Panc1 (cell line): Measurements from ENCODE around the gene PMF1. TPM values are rescaled to one million over a fixed set of nuclear protein-coding genes. Genes with fewer than 3 reads are reported as not detected.

Experiments
- ATAC-seq: fragments of 200-7000 bp; cut with Tn5 transposase; 2 replicates; pipeline ENCODE4 v1.9.1; 2020; ENCODE audit warnings: mild to moderate bottlenecking, moderate library complexity
- BruUV-seq: library from RNA; stranded (reverse); fragments of 400-500 nt; replicated peaks from 2 replicates; lab custom pipeline; 2021; lab: Mats Ljungman, UMichigan
- CTCF ChIA-PET: fragments of 300-600 bp; sonication (Branson Sonifier 250); formaldehyde crosslinking; loops from one replicate; lab custom pipeline; 2022; ENCODE audit warnings: antibody characterized with exemption; lab: Charles Lee
- POLR2A ChIA-PET: fragments of 300-600 bp; sonication (Branson Sonifier 250); formaldehyde crosslinking; loops from one replicate; lab custom pipeline; 2022; ENCODE audit warnings: antibody characterized with exemption; lab: Charles Lee
- DNase-seq: peaks from one replicate; pipeline ENCODE4 v3.0.0-alpha.2; 2010; ENCODE audit warnings: low read depth, low spot score
- H3K27ac ChIP-seq: 2 replicates; pipeline ENCODE4 v1.5.1; 2011; ENCODE audit warnings: mild to moderate bottlenecking, low read length, inconsistent platforms
- H3K27me3 ChIP-seq: fragments of 200-500 bp; sonication (Bioruptor generic); 2 replicates; pipeline ENCODE4 v1.6.0; 2014; ENCODE audit warnings: low read length, inconsistent platforms; ENCODE audit not compliant: control insufficient read depth, insufficient read depth
- H3K36me3 ChIP-seq: fragments of 200-500 bp; sonication (Bioruptor generic); 2 replicates; pipeline ENCODE4 v1.5.1; 2014; ENCODE audit warnings: inconsistent platforms, mild to moderate bottlenecking, low read length, moderate library complexity; ENCODE audit not compliant: control insufficient read depth, insufficient read depth
- H3K4me1 ChIP-seq: 2 replicates; pipeline ENCODE4 v1.5.1; 2011; ENCODE audit warnings: inconsistent platforms, mild to moderate bottlenecking, low read length, moderate library complexity; ENCODE audit not compliant: control insufficient read depth, insufficient read depth
- H3K4me3 ChIP-seq, 2 experiments: 2 replicates each; pipeline ENCODE4 v1.5.1; 2011 to 2012; ENCODE audit warnings: low read depth in 2 of 2, low read length in 2 of 2, mild to moderate bottlenecking in 2 of 2, inconsistent platforms in 1 of 2, moderate library complexity in 1 of 2
- H3K9me3 ChIP-seq: fragments of 200-500 bp; sonication (Bioruptor generic); 2 replicates; pipeline ENCODE4 v1.5.1; 2014; ENCODE audit warnings: low read depth, mild to moderate bottlenecking, inconsistent platforms, low read length, moderate library complexity; ENCODE audit not compliant: control insufficient read depth, insufficient read depth
- POLR2AphosphoS5 ChIP-seq: IDR thresholded peaks from 2 replicates; pipeline ENCODE4 v1.6.1; 2012; ENCODE audit warnings: mild to moderate bottlenecking, low read depth, low read length, moderate library complexity
- SIN3A ChIP-seq: IDR thresholded peaks from 2 replicates; pipeline ENCODE4 v1.6.1; 2012; ENCODE audit warnings: low read depth, mild to moderate bottlenecking, low read length, moderate library complexity, borderline replicate concordance; ENCODE audit not compliant: insufficient read depth
- TCF7L2 ChIP-seq: IDR thresholded peaks from 2 replicates; pipeline ENCODE4 v1.6.1; 2011; ENCODE audit warnings: mild to moderate bottlenecking, low read depth, low read length, inconsistent platforms
- in situ Hi-C: cut with HindIII; loops from 2 replicates; pipeline ENCODE4 v1.10.0; 2016; ENCODE audit warnings: low sequenced_read_pairs, low pct_unique_long_range_greater_than_20kb
- intact Hi-C: fragments of 100-400 bp; cut with micrococcal nuclease; formaldehyde crosslinking; loops from one replicate; pipeline ENCODE4 v1.10.0; 2022; ENCODE audit not compliant: unreplicated experiment
- total RNA-seq: library from RNA; stranded (reverse); gene quantifications from one replicate; pipeline ENCODE4 v1.2.1, GENCODE V29; 2021; ENCODE audit not compliant: unreplicated experiment
- TF ChIP-seq, protein P1 (sequence below), 2 experiments: IDR thresholded peaks; 2 replicates each; pipeline ENCODE4 v1.6.1; 2011 to 2012; ENCODE audit warnings: low read depth in 2 of 2, control low read depth in 1 of 2, low read length in 1 of 2, mild to moderate bottlenecking in 1 of 2, moderate library complexity in 1 of 2; ENCODE audit not compliant: insufficient read depth in 1 of 2
- TF ChIP-seq, protein P2 (sequence below): fragments of 450-650 bp; IDR thresholded peaks from 2 replicates; pipeline ENCODE4 v1.5.1; 2017; ENCODE audit warnings: mild to moderate bottlenecking

PMF1 gene
- total RNA-seq, 1 experiment from 2014 or later, result 57.5 TPM

DNA sequence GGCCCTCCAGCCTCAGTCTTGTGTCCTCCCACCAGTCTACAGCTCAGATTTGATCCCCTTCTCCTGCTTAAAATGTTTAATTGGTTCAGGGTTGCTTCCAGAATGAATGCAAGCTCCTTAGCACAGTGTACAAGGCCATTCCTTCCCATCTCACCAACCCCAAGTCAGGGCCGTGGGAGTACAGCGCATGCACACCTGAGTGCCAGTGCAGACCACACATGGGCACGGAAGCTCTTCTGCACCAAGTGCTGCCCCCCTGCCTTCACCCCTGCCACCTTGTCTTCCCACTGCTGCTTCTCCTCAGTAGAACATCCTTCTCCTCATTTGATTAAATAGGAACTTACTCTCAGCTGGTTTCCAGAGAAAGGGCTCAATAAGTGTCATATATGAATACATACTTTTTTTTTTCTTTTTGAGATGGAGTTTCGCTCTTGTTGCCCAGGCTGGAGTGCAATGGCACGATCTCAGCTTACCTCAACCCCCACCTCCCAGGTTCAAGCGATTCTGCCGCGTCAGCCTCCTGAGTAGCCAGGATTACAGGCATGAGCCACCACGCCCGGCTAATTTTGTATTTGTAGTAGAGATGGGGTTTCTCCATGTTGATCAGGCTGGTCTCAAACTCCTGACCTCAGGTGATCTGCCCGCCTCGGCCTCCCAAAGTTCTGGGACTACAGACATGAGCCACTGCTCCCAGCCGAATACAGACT is 9.3 kb downstream of the PMF1 start:
- CTCF ChIA-PET, result no interaction called here
- intact Hi-C loops (no loop called here), in situ Hi-C loops (no loop called here)
- POLR2A ChIA-PET, result no interaction called here
- Histone ChIP-seq H3K36me3 (peaks cover 2% of the 10 kb centered on the region; the same call in 1 of the 2 replicates), H3K4me1 (peaks cover 6% of the 10 kb centered on the region; the same call in 1 of the 2 replicates), H3K27me3 (no peaks in the 10 kb centered on the region), H3K27ac (no peak overlapping the region), H3K9me3 (no peaks in the 10 kb centered on the region), H3K4me3 (no peak overlapping the region)
- ATAC-seq (no peak), DNase-seq (no peak)
- TF ChIP-seq TCF7L2 (no peak), POLR2AphosphoS5 (no peak), SIN3A (no peak)
- TF ChIP-seq, protein P1, sequence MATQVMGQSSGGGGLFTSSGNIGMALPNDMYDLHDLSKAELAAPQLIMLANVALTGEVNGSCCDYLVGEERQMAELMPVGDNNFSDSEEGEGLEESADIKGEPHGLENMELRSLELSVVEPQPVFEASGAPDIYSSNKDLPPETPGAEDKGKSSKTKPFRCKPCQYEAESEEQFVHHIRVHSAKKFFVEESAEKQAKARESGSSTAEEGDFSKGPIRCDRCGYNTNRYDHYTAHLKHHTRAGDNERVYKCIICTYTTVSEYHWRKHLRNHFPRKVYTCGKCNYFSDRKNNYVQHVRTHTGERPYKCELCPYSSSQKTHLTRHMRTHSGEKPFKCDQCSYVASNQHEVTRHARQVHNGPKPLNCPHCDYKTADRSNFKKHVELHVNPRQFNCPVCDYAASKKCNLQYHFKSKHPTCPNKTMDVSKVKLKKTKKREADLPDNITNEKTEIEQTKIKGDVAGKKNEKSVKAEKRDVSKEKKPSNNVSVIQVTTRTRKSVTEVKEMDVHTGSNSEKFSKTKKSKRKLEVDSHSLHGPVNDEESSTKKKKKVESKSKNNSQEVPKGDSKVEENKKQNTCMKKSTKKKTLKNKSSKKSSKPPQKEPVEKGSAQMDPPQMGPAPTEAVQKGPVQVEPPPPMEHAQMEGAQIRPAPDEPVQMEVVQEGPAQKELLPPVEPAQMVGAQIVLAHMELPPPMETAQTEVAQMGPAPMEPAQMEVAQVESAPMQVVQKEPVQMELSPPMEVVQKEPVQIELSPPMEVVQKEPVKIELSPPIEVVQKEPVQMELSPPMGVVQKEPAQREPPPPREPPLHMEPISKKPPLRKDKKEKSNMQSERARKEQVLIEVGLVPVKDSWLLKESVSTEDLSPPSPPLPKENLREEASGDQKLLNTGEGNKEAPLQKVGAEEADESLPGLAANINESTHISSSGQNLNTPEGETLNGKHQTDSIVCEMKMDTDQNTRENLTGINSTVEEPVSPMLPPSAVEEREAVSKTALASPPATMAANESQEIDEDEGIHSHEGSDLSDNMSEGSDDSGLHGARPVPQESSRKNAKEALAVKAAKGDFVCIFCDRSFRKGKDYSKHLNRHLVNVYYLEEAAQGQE (IDR thresholded peaks at IDR 0.05; ENCODE audit: insufficient read depth in 1 of 2, low read depth in 2 of 2, low read length in 1 of 2), result no peak
- TF ChIP-seq, protein P2, sequence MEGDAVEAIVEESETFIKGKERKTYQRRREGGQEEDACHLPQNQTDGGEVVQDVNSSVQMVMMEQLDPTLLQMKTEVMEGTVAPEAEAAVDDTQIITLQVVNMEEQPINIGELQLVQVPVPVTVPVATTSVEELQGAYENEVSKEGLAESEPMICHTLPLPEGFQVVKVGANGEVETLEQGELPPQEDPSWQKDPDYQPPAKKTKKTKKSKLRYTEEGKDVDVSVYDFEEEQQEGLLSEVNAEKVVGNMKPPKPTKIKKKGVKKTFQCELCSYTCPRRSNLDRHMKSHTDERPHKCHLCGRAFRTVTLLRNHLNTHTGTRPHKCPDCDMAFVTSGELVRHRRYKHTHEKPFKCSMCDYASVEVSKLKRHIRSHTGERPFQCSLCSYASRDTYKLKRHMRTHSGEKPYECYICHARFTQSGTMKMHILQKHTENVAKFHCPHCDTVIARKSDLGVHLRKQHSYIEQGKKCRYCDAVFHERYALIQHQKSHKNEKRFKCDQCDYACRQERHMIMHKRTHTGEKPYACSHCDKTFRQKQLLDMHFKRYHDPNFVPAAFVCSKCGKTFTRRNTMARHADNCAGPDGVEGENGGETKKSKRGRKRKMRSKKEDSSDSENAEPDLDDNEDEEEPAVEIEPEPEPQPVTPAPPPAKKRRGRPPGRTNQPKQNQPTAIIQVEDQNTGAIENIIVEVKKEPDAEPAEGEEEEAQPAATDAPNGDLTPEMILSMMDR, result no peak
- BruUV-seq, result no TSS peak

DNA sequence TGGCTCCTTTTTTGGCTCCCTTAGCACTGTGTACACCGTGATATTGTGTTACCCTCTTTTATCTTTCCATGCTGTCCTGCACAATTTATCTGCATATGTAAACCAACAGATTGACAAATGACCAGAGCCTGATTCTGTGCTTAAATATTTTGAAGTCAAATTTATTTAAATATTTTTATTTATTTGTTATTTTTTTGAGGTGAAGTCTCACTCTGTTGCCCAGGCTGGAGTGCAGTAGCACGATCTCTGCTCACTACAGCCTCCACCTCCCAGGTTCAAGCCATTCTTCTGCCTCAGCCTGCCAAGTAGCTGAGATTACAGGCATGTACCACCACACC is 12.8 kb downstream of the PMF1 start:
- intact Hi-C loops (loop anchor here (1.0 to 5.0 kb wide), 3 partner anchors 79 to 232 kb away; no protein-coding TSS in a partner anchor), in situ Hi-C loops (no loop called here)
- POLR2A ChIA-PET, result interaction anchor here (0.6 kb wide), 1 partner anchor 124 kb away, joined by 3 read pairs; no protein-coding TSS in a partner anchor
- Histone ChIP-seq H3K4me3 (no peak overlapping the region), H3K36me3 (peaks cover 2% of the 10 kb centered on the region; the same call in 1 of the 2 replicates), H3K27me3 (no peaks in the 10 kb centered on the region), H3K4me1 (peaks cover 6% of the 10 kb centered on the region; the same call in 1 of the 2 replicates), H3K27ac (no peak overlapping the region), H3K9me3 (no peaks in the 10 kb centered on the region)
- TF ChIP-seq SIN3A (no peak), POLR2AphosphoS5 (no peak), TCF7L2 (no peak)
- TF ChIP-seq, protein P1 (IDR thresholded peaks at IDR 0.05; ENCODE audit: insufficient read depth in 1 of 2, low read depth in 2 of 2, low read length in 1 of 2), result no peak
- TF ChIP-seq, protein P2, result no peak
- ATAC-seq (no peak), DNase-seq (no peak)
- TSS peak; percentile 38 for BruUV-seq
- CTCF ChIA-PET, result interaction anchor here (0.7 to 2.3 kb wide), 13 partner anchors 8 to 200 kb away, joined by 3 to 21 read pairs (median 5); partner anchors contain the start of gene PMF1
